G401 (cell line): ENCODE results near the gene UPK1B. TPM values are rescaled to one million over a fixed set of nuclear protein-coding genes. Genes with fewer than 3 reads are reported as not detected.

ENCODE experiments used
- DNase-seq: peaks from one replicate; pipeline ENCODE4 v3.0.0-alpha.2; 2015; ENCODE audit warnings: low spot score
- in situ Hi-C: cut with HindIII; loops from 2 replicates; pipeline ENCODE4 v1.10.0; 2016; ENCODE audit warnings: low sequenced_read_pairs, mixed read lengths
- total RNA-seq: library from RNA; depleted of rRNA; stranded (reverse); fragments of >200 nt; shearing (Covaris generic); gene quantifications from 2 replicates; pipeline ENCODE4 v1.2.3, GENCODE V29; 2014

UPK1B gene
- total RNA-seq, 1 experiment from 2014 or later = not detected

GRCh38 chr3:119170821-119171220 is 2.6 kb upstream of the UPK1B start:
- in situ Hi-C loops = no loop called here
- no peak for DNase-seq

- in situ Hi-C loops = no loop called here
- DNase-seq = no peak
Measured at GRCh38 chr3:119175872-119176756, 2.7 kb downstream of the UPK1B start.

GRCh38 chr3:119176778-119177177 is 3.4 kb downstream of the UPK1B start:
- in situ Hi-C loops = no loop called here
- no peak for DNase-seq

- DNase-seq = no peak
- in situ Hi-C loops = no loop called here
Measured at GRCh38 chr3:119177321-119177720, 3.9 kb downstream of the UPK1B start.

GRCh38 chr3:119181765-119182164 is 8.4 kb downstream of the UPK1B start:
- in situ Hi-C loops = no loop called here
- no peak for DNase-seq

- DNase-seq = no peak
- in situ Hi-C loops = no loop called here
Measured at GRCh38 chr3:119184111-119184510, 10.7 kb downstream of the UPK1B start.

- in situ Hi-C loops = no loop called here
Measured at GRCh38 chr3:119184796-119185570, 11.6 kb downstream of the UPK1B start.

GRCh38 chr3:119187266-119187665 is 13.9 kb downstream of the UPK1B start:
- in situ Hi-C loops = no loop called here
- DNase-seq = no peak

More at GRCh38 chr3:119184796-119185570, 11.6 kb downstream of the UPK1B start:
- no peak for DNase-seq

- in situ Hi-C loops = no loop called here
- DNase-seq = no peak
Measured at GRCh38 chr3:119191800-119192199, 18.4 kb downstream of the UPK1B start.

- in situ Hi-C loops = no loop called here
- no peak for DNase-seq
Measured at GRCh38 chr3:119194237-119195150, 21.1 kb downstream of the UPK1B start.

GRCh38 chr3:119195151-119195476 is 21.7 kb downstream of the UPK1B start:
- in situ Hi-C loops = no loop called here
- no peak for DNase-seq

- in situ Hi-C loops = no loop called here
- no peak for DNase-seq
Measured at GRCh38 chr3:119195911-119196310, 22.5 kb downstream of the UPK1B start.

GRCh38 chr3:119205209-119205608 is 31.8 kb downstream of the UPK1B start:
- in situ Hi-C loops = no loop called here
- DNase-seq = no peak

- in situ Hi-C loops = no loop called here
- no peak for DNase-seq
Measured at GRCh38 chr3:119205685-119206084, 32.3 kb downstream of the UPK1B start.

- in situ Hi-C loops = no loop called here
Measured at GRCh38 chr3:119206611-119207511, 33.5 kb downstream of the UPK1B start.

GRCh38 chr3:119207512-119207875 is 34.1 kb downstream of the UPK1B start:
- DNase-seq = no peak
- in situ Hi-C loops = no loop called here

More at GRCh38 chr3:119206611-119207511, 33.5 kb downstream of the UPK1B start:
- no peak for DNase-seq

- DNase-seq = no peak
- in situ Hi-C loops = no loop called here
Measured at GRCh38 chr3:119211193-119211592, 37.8 kb downstream of the UPK1B start.

- DNase-seq = no peak
- in situ Hi-C loops = no loop called here
Measured at GRCh38 chr3:119211803-119212202, 38.4 kb downstream of the UPK1B start.

GRCh38 chr3:119219069-119219468 is 45.7 kb downstream of the UPK1B start:
- no peak for DNase-seq
- in situ Hi-C loops = no loop called here
